Inferior parietal cortex (tissue), 1 donor: ENCODE data around the gene SIK1.

Experiments used
- DNase-seq: peaks from one replicate; pipeline ENCODE4 v3.0.0-alpha.2; 2016; ENCODE audit errors: extremely low spot score

SIK1 gene

DNA sequence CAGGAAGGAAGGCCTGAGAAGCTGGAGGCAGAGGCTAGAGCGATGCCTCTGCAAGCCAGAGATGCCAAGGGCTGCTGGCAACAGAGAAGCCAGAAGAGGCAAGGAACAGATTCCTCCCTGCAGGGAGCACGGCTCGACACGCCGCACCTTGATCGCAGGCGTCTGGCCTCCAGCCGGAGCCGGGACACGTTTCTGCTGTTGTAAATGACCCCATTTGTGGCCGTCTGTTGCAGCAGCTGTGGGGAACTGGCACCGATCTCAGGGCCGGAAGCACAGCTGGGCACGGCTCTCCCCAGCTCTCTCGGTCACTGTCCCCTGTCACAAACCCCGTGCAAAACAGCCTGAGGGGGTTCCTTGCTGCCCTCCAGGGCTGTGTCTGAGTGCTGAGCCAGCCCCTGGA, 59.6 kb downstream of the SIK1 start:
- no peak for DNase-seq

DNA sequence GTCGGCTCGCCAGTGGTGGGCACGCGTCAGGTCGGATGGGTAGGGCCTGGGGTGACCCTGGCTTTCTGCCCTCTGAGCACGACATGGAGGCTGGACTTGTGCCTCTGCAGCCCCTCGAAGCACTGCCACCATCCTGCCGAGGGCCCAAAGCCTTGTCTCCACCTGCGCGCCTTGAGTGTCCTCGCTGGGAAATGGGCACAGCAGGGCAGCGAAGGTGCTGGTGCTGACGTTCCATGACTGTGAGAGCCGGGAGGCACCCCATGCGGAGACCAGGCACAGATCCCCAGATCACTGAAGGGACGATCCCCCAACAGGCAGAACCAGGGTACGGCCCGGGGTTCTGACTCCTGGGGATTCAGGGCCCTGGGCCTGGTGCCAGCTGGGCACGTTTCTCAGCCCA, 60.3 kb downstream of the SIK1 start:
- DNase-seq: no peak

DNA sequence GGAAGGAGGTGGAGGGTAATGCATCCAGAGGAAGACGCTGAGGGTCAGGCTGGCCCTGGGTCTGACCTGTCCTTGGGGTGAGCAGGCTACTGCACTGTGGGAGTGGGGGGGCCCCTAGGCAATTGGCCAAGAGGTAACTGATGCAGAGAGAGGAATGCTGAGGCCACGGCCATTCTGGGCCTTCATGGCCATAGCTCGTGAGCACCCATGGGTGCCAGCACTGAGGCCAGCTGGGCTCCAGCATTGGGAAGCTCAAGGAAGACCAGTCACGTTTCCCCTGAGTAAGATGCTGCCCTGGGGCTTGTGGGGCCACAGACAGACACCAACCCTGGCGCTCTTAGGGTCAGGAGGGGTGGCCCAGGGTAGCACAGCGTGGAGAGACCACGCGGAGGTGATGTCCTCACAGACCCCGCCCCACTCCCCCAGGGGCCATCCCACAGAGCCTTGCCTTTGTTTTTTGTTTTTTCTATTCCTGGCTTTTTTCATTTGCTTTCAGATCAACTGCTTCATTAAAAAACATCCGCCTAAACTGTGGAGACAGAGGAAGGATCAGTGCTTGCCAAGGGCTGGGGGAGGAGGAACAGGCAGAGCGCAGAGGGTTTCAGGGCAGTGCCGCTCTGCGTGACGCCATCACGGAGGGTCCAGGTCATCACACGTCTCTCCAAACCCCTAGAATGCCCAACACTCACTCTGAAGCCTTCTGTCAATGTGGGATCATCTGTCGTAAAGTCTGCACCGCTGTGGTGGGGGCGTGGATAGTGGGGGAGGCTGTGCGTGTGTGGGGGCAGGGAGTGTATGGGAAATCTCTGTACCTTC, 61.1 kb downstream of the SIK1 start:
- no peak for DNase-seq

DNA sequence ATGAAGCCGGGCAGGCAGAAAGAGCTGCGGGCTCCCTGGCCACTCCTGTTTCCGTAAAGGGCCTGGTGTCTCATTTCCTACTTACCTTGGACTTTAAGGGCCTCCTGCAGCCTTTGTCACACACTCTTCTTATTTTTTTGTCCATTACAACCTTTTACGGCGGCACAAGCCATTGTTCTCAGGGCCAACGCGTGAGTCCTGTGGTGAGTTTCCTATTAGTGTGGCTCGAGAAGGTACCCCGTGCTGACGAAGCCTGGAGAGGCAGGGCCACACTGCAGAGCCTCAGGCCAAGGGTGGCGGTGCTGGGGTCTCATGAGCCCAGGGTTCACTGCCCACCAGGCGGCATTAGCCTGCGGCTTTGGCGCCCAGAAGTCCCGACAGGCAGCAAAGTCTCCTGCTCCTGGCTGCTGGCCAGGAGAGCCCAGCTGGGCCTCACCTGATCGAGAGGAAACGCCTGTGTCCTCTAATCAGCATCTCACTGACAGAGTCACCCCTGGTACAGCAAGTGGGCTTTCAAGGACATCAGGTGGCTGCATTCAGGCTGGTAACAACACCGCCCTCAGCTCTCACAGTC, 62.0 kb downstream of the SIK1 start:
- no peak for DNase-seq
